Keratinocyte (primary cell): ENCODE data around the gene GKN1.

Experiments used
- CTCF ChIP-seq, 3 experiments: IDR thresholded peaks in 1 of 3; conservative IDR thresholded peaks in 1 of 3; optimal IDR thresholded peaks in 1 of 3; 2 replicates in 2 of 3; 3 replicates in 1 of 3; pipeline versions ENCODE3 to v1.5.1; 2011; ENCODE audit warnings: low read length in 3 of 3, mild to moderate bottlenecking in 3 of 3, moderate library complexity in 2 of 3, control low read depth in 1 of 3, inconsistent platforms in 1 of 3; ENCODE audit not compliant: insufficient read depth in 2 of 3; ENCODE audit errors: extremely low read depth in 1 of 3
- EZH2 ChIP-seq: IDR thresholded peaks from one replicate; pipeline ENCODE4 v1.6.1; 2012; ENCODE audit warnings: inconsistent platforms, mild to moderate bottlenecking, low read length, moderate library complexity

- TF ChIP-seq CTCF (optimal IDR thresholded peaks at IDR 0.05 in 1 of 3, IDR thresholded peaks at IDR 0.05 in 1 of 3, conservative IDR thresholded peaks at IDR 0.05 in 1 of 3; ENCODE audit: extremely low read depth in 1 of 3, insufficient read depth in 2 of 3, low read length in 3 of 3) (no peak), EZH2 (no peak)
Observed at GRCh38 chr2:68926796-68927195, 47.6 kb upstream of the GKN1 start.
